ENCODE results near the gene DTD1.
A peak's percentile ranks its signal among the peaks of the same experiment; 100 is the strongest.

DTD1 gene

GRCh38 chr20:18621004-18621403 lies 33.1 kb downstream of the DTD1 start:
- DNase-seq, result no peak

DNA sequence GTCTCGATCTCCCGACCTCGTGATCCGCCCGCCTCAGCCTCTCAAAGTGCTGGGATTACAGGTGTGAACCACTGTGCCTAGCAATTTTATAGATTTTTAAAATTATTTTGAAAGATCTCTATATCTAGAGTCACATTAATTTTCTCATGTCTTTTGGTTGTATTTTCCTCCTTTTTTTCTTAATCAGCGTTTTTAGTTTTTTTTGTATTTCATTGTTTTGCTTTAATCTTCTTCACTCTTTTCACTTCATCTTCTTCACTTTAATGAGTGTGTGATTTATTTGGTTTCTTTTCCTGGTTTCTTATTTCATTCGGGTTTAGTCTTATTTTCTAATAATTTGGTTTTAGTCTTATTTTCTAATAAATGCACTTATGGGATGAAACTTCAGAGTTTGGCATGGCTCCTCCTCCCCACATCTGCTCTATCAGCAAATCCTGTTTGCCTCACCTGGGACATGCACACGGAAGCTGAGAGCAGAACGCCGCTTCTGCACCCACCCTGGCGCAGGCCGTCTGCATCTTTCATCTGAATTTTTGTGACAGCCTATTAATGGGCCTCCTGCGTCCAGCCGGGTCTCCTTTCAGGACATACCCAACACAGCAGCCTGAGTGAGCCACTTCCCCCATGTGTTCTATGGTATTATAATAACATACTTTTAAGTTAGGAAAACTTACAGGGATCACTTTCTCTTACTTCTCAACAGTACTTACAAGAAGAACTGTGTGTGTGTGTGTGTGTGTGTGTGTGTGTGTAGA lies 35.5 kb downstream of the DTD1 start:
- DNase-seq, result no peak

GRCh38 chr20:18624948-18625347 lies 37.1 kb downstream of the DTD1 start:
- no peak for DNase-seq

GRCh38 chr20:18625907-18626655 lies 38.2 kb downstream of the DTD1 start:
- DNase-seq, result no peak

- no peak for DNase-seq
These were observed 40.6 kb downstream of the DTD1 start for GRCh38 chr20:18628330-18628920.

- DNase-seq, result peak; percentile 28
These were observed 44.4 kb downstream of the DTD1 start for GRCh38 chr20:18632196-18632789.

GRCh38 chr20:18633411-18633810 lies 45.6 kb downstream of the DTD1 start:
- no peak for DNase-seq

DNA sequence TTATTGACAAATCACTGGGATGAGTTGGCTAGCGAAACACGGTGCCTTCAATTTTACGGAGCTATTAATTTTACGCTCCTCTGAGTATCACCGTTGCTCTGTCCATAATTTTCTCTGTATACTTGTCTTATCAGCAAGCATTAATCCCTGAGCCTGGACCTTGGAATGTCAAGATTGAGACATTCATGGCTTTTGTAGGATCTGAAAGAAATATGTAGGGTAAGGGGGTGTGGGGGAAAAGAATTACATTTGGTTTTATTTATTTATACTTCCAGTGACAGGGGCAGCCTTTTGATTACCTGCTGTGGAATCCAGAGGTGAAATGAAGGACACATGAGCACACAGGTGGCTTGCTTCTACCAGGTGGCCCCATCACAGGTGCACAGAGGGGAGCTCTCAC lies 46.6 kb downstream of the DTD1 start:
- no peak for DNase-seq

GRCh38 chr20:18635380-18635779 lies 47.5 kb downstream of the DTD1 start:
- no peak for DNase-seq

- no peak for DNase-seq
These were observed 49.4 kb downstream of the DTD1 start for GRCh38 chr20:18637224-18637623.

- no peak for DNase-seq
These were observed 50.9 kb downstream of the DTD1 start for GRCh38 chr20:18638768-18639167.

DNA sequence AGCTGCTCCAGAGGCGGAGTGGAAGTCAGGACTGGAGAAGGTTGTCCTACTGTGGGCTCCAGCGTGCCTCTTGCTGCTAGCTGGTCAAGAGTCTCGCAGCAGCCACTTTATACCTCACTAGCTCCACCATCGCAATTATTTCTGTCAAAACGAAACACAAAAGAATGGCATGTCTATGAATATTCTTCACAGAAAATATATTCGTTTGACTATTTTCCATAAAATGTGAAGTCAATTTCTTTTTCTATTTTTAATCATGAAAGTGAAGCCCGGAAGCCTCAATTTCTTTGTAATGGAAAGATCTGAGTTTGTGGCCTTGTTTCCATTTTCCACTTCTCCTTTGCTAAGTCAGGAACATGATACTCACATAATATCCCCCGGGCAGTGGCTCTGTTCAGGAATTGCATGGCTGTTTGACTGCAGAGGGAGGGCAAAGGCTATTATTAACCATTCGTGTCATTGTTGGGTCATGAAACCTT lies 51.7 kb downstream of the DTD1 start:
- DNase-seq, result no peak

GRCh38 chr20:18645196-18645745 lies 57.4 kb downstream of the DTD1 start:
- no peak for DNase-seq

GRCh38 chr20:18645851-18646250 lies 58.0 kb downstream of the DTD1 start:
- DNase-seq, result no peak

DNA sequence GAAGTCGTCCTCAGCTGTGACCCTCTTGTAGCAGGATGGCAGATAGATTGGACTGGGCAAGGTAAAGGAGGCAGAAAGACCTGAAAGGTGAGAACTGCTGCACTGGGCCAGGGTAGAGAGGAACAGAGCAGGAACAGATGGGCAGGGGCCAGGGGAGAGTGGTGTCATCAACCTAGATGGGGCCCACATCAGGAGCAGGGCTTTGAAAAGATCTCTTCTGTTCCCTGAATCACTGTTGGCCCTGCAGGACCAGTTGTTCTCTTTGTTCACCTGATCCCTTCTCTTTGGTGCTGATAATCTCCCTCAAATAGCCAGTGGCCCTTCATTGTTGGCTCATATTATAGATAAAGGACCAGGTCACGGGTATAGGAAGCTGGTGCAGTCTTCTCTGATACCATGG lies 59.9 kb downstream of the DTD1 start:
- no peak for DNase-seq

DNA sequence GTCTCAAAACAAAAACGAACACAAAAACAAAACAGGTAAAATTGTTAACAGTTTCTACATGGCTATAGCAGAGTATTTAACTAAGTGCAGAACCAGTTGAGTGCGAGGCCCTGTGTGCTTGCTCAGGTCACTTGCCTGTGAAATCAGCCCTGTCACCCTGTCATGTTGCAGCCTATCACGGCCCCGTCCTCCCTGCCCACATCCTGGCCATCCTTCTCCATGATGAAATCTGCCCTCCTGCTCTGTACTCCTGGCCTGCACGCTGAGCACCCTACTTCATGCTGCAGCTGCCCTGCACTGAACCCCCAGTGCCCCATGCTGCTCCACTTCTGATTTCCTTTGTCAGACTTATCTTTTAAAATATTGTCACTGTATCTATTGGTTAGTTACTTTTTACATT lies 62.4 kb downstream of the DTD1 start:
- no peak for DNase-seq

GRCh38 chr20:18653736-18654447 lies 66.0 kb downstream of the DTD1 start:
- no peak for DNase-seq

DNA sequence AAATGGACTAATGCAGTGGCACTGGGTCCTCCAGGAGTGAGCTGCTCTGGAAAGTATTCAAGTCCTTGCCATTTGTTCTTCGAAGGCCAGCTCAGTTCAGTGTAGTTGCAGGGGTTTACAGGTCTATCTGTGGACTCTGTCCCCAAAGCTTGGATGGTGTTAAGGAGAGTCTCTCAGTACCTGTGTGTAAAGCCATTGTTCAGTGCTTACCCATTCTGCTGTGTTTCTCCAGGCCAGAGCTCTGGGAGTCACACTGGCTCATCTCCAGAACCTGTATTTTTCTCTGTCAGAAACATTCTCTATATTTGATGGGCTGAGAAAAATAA lies 66.6 kb downstream of the DTD1 start:
- DNase-seq, result no peak

DNA sequence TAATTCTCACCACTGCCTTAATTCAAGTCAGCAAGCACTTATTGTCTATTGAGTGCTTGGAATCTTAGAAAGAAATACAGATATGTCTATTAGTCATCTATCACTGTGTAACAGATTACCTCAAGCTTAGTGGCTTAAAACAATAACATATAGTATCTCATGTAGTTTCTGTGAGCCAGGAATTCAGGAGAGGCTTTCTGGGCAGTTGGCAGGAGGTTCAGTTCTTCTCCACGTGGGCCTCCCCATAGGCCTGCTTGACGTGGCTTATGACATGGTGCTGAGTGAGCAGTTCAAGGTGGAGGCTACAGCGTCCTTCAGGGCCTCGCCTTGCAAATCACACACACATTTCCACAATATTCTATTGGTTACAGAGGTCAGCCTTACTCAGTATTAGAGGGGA lies 69.7 kb downstream of the DTD1 start:
- no peak for DNase-seq

- no peak for DNase-seq
These were observed 74.6 kb downstream of the DTD1 start for GRCh38 chr20:18662279-18663040.

- no peak for DNase-seq
These were observed 76.1 kb downstream of the DTD1 start for GRCh38 chr20:18663932-18664331.

DNA sequence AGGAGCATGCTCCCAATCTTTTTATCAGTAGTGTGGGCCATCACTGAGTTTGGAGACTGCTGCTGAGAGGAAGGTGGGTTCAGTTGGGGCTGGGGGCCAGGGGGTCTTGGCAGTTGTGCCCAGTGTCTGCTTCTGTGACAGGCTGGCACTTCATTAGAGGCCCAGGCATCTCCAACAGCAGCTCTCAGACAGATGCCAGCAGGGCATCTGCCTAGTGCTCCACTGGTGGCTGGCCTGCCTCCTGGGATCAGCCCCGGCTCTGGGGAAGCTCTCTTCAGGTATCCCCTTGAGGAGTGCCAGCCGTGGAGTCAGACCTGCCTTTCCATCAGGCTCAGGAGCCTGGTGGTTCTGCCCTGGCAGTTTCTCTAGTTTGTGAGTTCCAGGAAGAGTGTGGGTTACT lies 77.3 kb downstream of the DTD1 start:
- no peak for DNase-seq
